ENCODE results near the gene FAXC. TPM values are rescaled to one million over a fixed set of nuclear protein-coding genes. Genes with fewer than 3 reads are reported as not detected.

The FAXC gene
- total and polyA plus RNA-seq, 2 donors (not counting 3 experiments of a cell fraction or from before 2014, with no cell fraction given): 3.4 to 3.6 TPM

DNA sequence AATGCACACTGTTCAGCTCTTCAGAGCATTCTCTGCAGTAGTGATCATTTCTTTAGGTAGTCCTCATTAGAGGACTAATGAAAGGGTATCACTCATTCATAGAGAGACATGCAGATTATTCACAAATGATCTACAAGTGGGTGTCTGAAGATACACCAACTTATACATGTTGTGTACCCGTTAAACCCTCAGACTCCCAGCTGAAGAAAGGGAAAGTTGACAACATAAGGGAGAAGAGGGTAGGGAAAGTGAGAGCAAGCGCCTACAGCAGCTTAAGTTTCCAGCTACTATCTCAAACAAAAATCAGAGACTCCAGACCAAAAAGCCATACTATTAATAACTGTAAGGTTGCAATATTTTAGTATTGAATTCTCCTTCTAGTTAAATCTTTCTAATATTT, 37.1 kb downstream of the FAXC start:
- no peak overlapping the region for H3K4me2 ChIP-seq (ENCODE audit: insufficient read depth, low read length)
- intact Hi-C loops (cut with micrococcal nuclease) (no loop called here), dilution Hi-C loops (cut with MboI; ENCODE audit: extremely low pct_ligation_motif_present, low sequenced_read_pairs) (no loop called here)
- H3K9me1 ChIP-seq (replicated peaks; ENCODE audit: control insufficient read depth, extremely low read depth, insufficient read depth, low read length): no peaks in the 10 kb centered on the region
- no peak overlapping the region for H3K9ac ChIP-seq (replicated peaks; ENCODE audit: extremely low read depth, insufficient read depth, low read length)
- BruUV-seq (replicated peaks): no TSS peak
- no peak for DNase-seq (ENCODE audit: low read depth, low spot score)
- no peaks in the 10 kb centered on the region for H3K4me1 ChIP-seq (ENCODE audit: control insufficient read depth, extremely low read depth, insufficient read depth, low read length)
- H3K36me3 ChIP-seq (ENCODE audit: control insufficient read depth in 2 of 2, extremely low read depth in 1 of 2, insufficient read depth in 2 of 2, low read length in 2 of 2): no peaks in the 10 kb centered on the region
- no peaks in the 10 kb centered on the region for H4K20me1 ChIP-seq (replicated peaks; ENCODE audit: control insufficient read depth, extremely low read depth, insufficient read depth, low read length)
- H2AFZ ChIP-seq (ENCODE audit: low read depth, low read length): no peak overlapping the region
- no peak for TF ChIP-seq JUN (IDR thresholded peaks at IDR 0.05; ENCODE audit: borderline replicate concordance, insufficient read depth, insufficient read length, low read depth)
- no peak for TF ChIP-seq FOS (IDR thresholded peaks at IDR 0.05; ENCODE audit: borderline replicate concordance, insufficient read depth, low read length)
- TF ChIP-seq POLR2A (IDR thresholded peaks at IDR 0.05; ENCODE audit: low read depth, low read length): no peak
- TF ChIP-seq MYC (IDR thresholded peaks at IDR 0.05; ENCODE audit: low read depth, low read length): no peak
- TF ChIP-seq, protein P1, sequence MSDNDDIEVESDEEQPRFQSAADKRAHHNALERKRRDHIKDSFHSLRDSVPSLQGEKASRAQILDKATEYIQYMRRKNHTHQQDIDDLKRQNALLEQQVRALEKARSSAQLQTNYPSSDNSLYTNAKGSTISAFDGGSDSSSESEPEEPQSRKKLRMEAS (IDR thresholded peaks at IDR 0.05; ENCODE audit: insufficient read depth, insufficient read length): no peak
- TF ChIP-seq GATA2 (IDR thresholded peaks at IDR 0.05; ENCODE audit: insufficient read depth, insufficient read length, low read depth, low read length): no peak
- no peak for TF ChIP-seq EZH2 (IDR thresholded peaks at IDR 0.05; ENCODE audit: borderline replicate concordance, low read depth, low read length, severe bottlenecking)
- TF ChIP-seq POLR2AphosphoS5 (IDR thresholded peaks at IDR 0.05; ENCODE audit: insufficient read depth, low read depth, low read length): no peak
- TF ChIP-seq, protein P2, sequence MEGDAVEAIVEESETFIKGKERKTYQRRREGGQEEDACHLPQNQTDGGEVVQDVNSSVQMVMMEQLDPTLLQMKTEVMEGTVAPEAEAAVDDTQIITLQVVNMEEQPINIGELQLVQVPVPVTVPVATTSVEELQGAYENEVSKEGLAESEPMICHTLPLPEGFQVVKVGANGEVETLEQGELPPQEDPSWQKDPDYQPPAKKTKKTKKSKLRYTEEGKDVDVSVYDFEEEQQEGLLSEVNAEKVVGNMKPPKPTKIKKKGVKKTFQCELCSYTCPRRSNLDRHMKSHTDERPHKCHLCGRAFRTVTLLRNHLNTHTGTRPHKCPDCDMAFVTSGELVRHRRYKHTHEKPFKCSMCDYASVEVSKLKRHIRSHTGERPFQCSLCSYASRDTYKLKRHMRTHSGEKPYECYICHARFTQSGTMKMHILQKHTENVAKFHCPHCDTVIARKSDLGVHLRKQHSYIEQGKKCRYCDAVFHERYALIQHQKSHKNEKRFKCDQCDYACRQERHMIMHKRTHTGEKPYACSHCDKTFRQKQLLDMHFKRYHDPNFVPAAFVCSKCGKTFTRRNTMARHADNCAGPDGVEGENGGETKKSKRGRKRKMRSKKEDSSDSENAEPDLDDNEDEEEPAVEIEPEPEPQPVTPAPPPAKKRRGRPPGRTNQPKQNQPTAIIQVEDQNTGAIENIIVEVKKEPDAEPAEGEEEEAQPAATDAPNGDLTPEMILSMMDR (IDR thresholded peaks at IDR 0.05; ENCODE audit: extremely low read depth in 1 of 2, insufficient read depth in 1 of 2, low read depth in 1 of 2, low read length in 2 of 2): no peak
- ChIA-PET CTCF (interaction anchor here (1.1 to 5.6 kb wide), 3 partner anchors 13 to 28 kb away, joined by 3 to 28 read pairs (median 4); no protein-coding TSS in a partner anchor), POLR2A (no interaction called here)
- no peak overlapping the region for H3K27ac ChIP-seq (ENCODE audit: insufficient read depth, low read depth, low read length)
- H3K9me3 ChIP-seq (replicated peaks; ENCODE audit: control insufficient read depth, insufficient read depth, low read length): no peaks in the 10 kb centered on the region
- H3K27me3 ChIP-seq (ENCODE audit: control insufficient read depth in 2 of 2, insufficient read depth in 2 of 2, low read length in 2 of 2): no peaks in the 10 kb centered on the region
- FAIRE-seq: no peak
- H3K4me3 ChIP-seq (replicated peaks in 1 of 3; ENCODE audit: insufficient read depth in 1 of 3, low read depth in 1 of 3, low read length in 3 of 3): no peak overlapping the region
- no peaks in the 10 kb centered on the region for H3K79me2 ChIP-seq (ENCODE audit: control insufficient read depth, insufficient read depth, low read length)

All from endothelial cell of umbilical vein (primary cell).